Thyroid gland (tissue), 4 donors: ENCODE measurements around the gene SLC35F3.

Source experiments
- CTCF ChIP-seq, 6 experiments: fragments of 200-600 bp in 3 of 6; fragments of 450-650 bp in 3 of 6; sonication (generic) in 3 of 6; IDR thresholded peaks; one replicate each; pipeline ENCODE4 v1.5.1; 2016 to 2019; ENCODE audit warnings: antibody characterized with exemption in 6 of 6, mild to moderate bottlenecking in 2 of 6, inconsistent platforms in 1 of 6, moderate library complexity in 1 of 6
- POLR2A ChIP-seq, 2 donors: fragments of 450-650 bp; IDR thresholded peaks; one replicate each; pipeline ENCODE4 v1.6.1; 2017; ENCODE audit warnings: antibody characterized with exemption in 2 of 2, mild to moderate bottlenecking in 2 of 2, moderate library complexity in 1 of 2

- no peak for TF ChIP-seq CTCF (IDR thresholded peaks at IDR 0.05)
- no peak for TF ChIP-seq POLR2A (IDR thresholded peaks at IDR 0.05)
These were observed 47.3 kb downstream of the SLC35F3 start for GRCh38 chr1:233951804-233952203.
